ENCODE results near the gene LSAMP. TPM values are rescaled to one million over a fixed set of nuclear protein-coding genes. Genes with fewer than 3 reads are reported as not detected.

The LSAMP gene
- total and polyA plus RNA-seq, 9 of the 15 experiments (the other 6 are each of a cell fraction or from before 2014, with no cell fraction given), result 0.09 to 0.11 TPM; not detected in 7

DNA sequence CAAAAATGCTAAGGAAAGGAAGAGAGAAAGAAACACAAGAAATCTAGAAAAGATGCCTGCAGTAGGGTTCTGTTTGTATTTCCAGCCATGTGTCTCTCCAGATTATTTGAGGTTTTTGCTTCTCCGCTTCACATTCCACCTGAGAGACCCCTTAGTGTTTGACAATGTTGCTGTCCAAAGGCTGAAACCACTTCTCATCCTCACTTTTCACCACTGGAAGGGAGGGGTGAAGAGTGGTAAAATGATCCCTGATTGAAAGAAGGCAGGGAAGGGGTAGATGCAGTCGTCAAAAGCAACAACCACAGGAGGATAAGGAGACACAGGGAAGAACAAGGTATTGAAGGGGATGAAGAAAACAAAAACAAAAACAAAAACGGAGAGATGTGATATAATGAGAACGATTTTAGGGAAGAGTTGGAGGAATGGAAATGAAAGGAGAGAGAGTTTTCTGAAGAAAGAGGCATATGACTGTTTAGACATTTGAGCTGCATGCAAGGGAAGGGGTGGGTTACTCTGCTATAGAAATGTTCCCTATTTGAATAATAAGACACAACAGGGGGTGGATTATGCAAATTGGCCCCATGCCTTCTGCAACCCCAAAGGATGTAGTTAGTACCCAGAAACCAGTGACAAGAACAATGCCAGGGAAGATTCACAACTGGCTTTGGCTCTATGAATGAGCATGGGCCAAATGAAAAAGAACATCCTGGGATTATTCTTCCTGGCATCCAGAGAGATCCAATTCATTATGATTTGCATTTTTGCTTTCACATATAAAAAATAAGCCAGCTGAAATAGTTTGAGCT is 586.1 kb downstream of the LSAMP start:
- no peaks in the 10 kb centered on the region for H4K20me1 ChIP-seq (replicated peaks; ENCODE audit: control insufficient read depth, insufficient read depth, low read length)
- FAIRE-seq, result no peak
- ChIA-PET CTCF (ENCODE audit: low intra/inter-chr PET ratio) (no interaction called here), POLR2A (no interaction called here)
- BruUV-seq (replicated peaks), result no TSS peak
- no peak for ATAC-seq
- H3K9me1 ChIP-seq (ENCODE audit: control insufficient read depth, insufficient read depth, low read length), result no peaks in the 10 kb centered on the region
- no peak overlapping the region for H3K9ac ChIP-seq (ENCODE audit: insufficient read depth in 1 of 2, low read depth in 2 of 2, low read length in 2 of 2)
- no peaks in the 10 kb centered on the region; a peak in 1 of 5 replicates for H3K27me3 ChIP-seq (ENCODE audit: control insufficient read depth in 2 of 2, insufficient read depth in 2 of 2, low read length in 2 of 2)
- intact Hi-C loops (cut with micrococcal nuclease), result no loop called here
- H2AFZ ChIP-seq (ENCODE audit: low read depth, low read length), result no peak overlapping the region
- no peaks in the 10 kb centered on the region for H3K36me3 ChIP-seq (ENCODE audit: control insufficient read depth, insufficient read depth, low read length)
- DNase-seq (ENCODE audit: extremely low read depth in 1 of 4, low spot score in 3 of 4), result no peak
- 0% methylated on average over 4 of the region's 4 CpGs for WGBS (ENCODE audit: insufficient coverage, low coverage, missing lambda C conversion rate)
- no peaks in the 10 kb centered on the region for H3K79me2 ChIP-seq (ENCODE audit: control insufficient read depth, insufficient read depth, low read length)
- H3K4me3 ChIP-seq, result no peak overlapping the region
- no peaks in the 10 kb centered on the region for H3K4me1 ChIP-seq (replicated peaks in 1 of 2; ENCODE audit: control insufficient read depth in 2 of 2, insufficient read depth in 2 of 2, low read length in 2 of 2)
- no peaks in the 10 kb centered on the region for H3K9me3 ChIP-seq (replicated peaks; ENCODE audit: control insufficient read depth, insufficient read depth, low read depth, low read length)
- TF ChIP-seq MBD2 (IDR thresholded peaks at IDR 0.05; ENCODE audit: borderline replicate concordance, low read depth), result no peak
- no peak for TF ChIP-seq KLF16 (IDR thresholded peaks at IDR 0.05)
- TF ChIP-seq, protein P1, sequence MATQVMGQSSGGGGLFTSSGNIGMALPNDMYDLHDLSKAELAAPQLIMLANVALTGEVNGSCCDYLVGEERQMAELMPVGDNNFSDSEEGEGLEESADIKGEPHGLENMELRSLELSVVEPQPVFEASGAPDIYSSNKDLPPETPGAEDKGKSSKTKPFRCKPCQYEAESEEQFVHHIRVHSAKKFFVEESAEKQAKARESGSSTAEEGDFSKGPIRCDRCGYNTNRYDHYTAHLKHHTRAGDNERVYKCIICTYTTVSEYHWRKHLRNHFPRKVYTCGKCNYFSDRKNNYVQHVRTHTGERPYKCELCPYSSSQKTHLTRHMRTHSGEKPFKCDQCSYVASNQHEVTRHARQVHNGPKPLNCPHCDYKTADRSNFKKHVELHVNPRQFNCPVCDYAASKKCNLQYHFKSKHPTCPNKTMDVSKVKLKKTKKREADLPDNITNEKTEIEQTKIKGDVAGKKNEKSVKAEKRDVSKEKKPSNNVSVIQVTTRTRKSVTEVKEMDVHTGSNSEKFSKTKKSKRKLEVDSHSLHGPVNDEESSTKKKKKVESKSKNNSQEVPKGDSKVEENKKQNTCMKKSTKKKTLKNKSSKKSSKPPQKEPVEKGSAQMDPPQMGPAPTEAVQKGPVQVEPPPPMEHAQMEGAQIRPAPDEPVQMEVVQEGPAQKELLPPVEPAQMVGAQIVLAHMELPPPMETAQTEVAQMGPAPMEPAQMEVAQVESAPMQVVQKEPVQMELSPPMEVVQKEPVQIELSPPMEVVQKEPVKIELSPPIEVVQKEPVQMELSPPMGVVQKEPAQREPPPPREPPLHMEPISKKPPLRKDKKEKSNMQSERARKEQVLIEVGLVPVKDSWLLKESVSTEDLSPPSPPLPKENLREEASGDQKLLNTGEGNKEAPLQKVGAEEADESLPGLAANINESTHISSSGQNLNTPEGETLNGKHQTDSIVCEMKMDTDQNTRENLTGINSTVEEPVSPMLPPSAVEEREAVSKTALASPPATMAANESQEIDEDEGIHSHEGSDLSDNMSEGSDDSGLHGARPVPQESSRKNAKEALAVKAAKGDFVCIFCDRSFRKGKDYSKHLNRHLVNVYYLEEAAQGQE (IDR thresholded peaks at IDR 0.05; ENCODE audit: borderline replicate concordance), result peak; percentile 53
- TF ChIP-seq, protein P1 (CRISPR knock-in tag; IDR thresholded peaks at IDR 0.05; ENCODE audit: low read depth), result no peak
- TF ChIP-seq HDGF (IDR thresholded peaks at IDR 0.05), result no peak
- no peak overlapping the region for H3K27ac ChIP-seq (ENCODE audit: extremely low read depth, low read depth, low read length)
- in situ Hi-C loops (cut with MboI), result no loop called here
- no peak overlapping the region for H3K4me2 ChIP-seq (ENCODE audit: insufficient read depth, low read length)
